HEK293 (cell line): Measurements from ENCODE around the gene PTPRN2.

Source experiments
- CTCF ChIA-PET: fragments of 350-600 bp; formaldehyde crosslinking; extraction: SDS; loops from one replicate; lab custom pipeline; 2021; ENCODE audit warnings: antibody characterized with exemption; lab: Yijun Ruan, JAX
- POLR2A ChIA-PET: fragments of 300-600 bp; formaldehyde crosslinking; extraction: SDS; loops from one replicate; lab custom pipeline; 2020; ENCODE audit warnings: antibody characterized with exemption, inconsistent platforms; lab: Yijun Ruan, JAX
- H3K27ac ChIP-seq: fragments of 200-500 bp; sonication (Bioruptor generic); 2 replicates; pipeline ENCODE4 v1.5.1; 2014; ENCODE audit warnings: low read depth, low read length, control low read depth, inconsistent platforms; ENCODE audit errors: extremely low read depth
- H3K36me3 ChIP-seq, 2 experiments: fragments of 200-500 bp in 1 of 2; sonication (Bioruptor generic) in 1 of 2; 1 replicate in 1 of 2; 2 replicates in 1 of 2; pipeline ENCODE4 v1.5.1; 2014 to 2017; ENCODE audit warnings: inconsistent platforms in 2 of 2, low read length in 2 of 2; ENCODE audit not compliant: control insufficient read depth in 2 of 2, insufficient read depth in 1 of 2
- H3K4me1 ChIP-seq: fragments of 200-500 bp; sonication (Bioruptor generic); 2 replicates; pipeline ENCODE4 v1.5.1; 2014; ENCODE audit warnings: mild to moderate bottlenecking, low read length, inconsistent platforms; ENCODE audit not compliant: control insufficient read depth, insufficient read depth
- H3K4me3 ChIP-seq: 2 replicates; pipeline ENCODE4 v1.5.1; 2011; ENCODE audit warnings: low read depth, mild to moderate bottlenecking, control low read depth, low read length, moderate library complexity
- H3K9me3 ChIP-seq: fragments of 200-500 bp; sonication (Bioruptor generic); 2 replicates; pipeline ENCODE4 v1.5.1; 2014; ENCODE audit warnings: low read depth, low read length, inconsistent platforms; ENCODE audit not compliant: control insufficient read depth, insufficient read depth
- CTCF ChIP-seq: fragments of 450-650 bp; formaldehyde crosslinking; IDR thresholded peaks from 2 replicates; pipeline ENCODE4 v1.5.1; 2016; ENCODE audit warnings: missing biosample characterization, missing genetic modification characterization
- OVOL3 ChIP-seq: fragments of 450-650 bp; formaldehyde crosslinking; IDR thresholded peaks from 2 replicates; pipeline ENCODE4 v1.5.1; 2016; ENCODE audit warnings: missing biosample characterization, missing genetic modification characterization
- PRDM2 ChIP-seq: fragments of 450-650 bp; formaldehyde crosslinking; IDR thresholded peaks from 2 replicates; pipeline ENCODE4 v1.5.1; 2016; ENCODE audit warnings: missing biosample characterization, missing genetic modification characterization, borderline replicate concordance
- TCF7L2 ChIP-seq: IDR thresholded peaks from 2 replicates; pipeline ENCODE4 v1.6.1; 2011; ENCODE audit warnings: low read depth, mild to moderate bottlenecking, inconsistent platforms, low read length, moderate library complexity, borderline replicate concordance
- ZBTB20 ChIP-seq: fragments of 450-650 bp; formaldehyde crosslinking; IDR thresholded peaks from 2 replicates; pipeline ENCODE4 v1.5.1; 2016; ENCODE audit warnings: missing biosample characterization, missing genetic modification characterization
- ZBTB48 ChIP-seq: fragments of 450-650 bp; formaldehyde crosslinking; IDR thresholded peaks from 2 replicates; pipeline ENCODE4 v1.5.1; 2016; ENCODE audit warnings: missing biosample characterization, missing genetic modification characterization
- ZNF311 ChIP-seq: fragments of 450-650 bp; formaldehyde crosslinking; IDR thresholded peaks from 2 replicates; pipeline ENCODE4 v1.5.1; 2017; ENCODE audit warnings: missing biosample characterization, missing genetic modification characterization, borderline replicate concordance
- ZNF513 ChIP-seq: fragments of 450-650 bp; IDR thresholded peaks from 2 replicates; pipeline ENCODE4 v1.5.1; 2018; ENCODE audit warnings: missing biosample characterization, missing genetic modification characterization
- ZNF514 ChIP-seq: fragments of 450-650 bp; formaldehyde crosslinking; IDR thresholded peaks from 2 replicates; pipeline ENCODE4 v1.5.1; 2016; ENCODE audit warnings: missing biosample characterization, missing genetic modification characterization
- ZNF600 ChIP-seq: fragments of 450-650 bp; formaldehyde crosslinking; IDR thresholded peaks from 2 replicates; pipeline ENCODE4 v1.5.1; 2016; ENCODE audit warnings: missing biosample characterization, missing genetic modification characterization
- ZNF621 ChIP-seq: fragments of 450-650 bp; formaldehyde crosslinking; IDR thresholded peaks from 2 replicates; pipeline ENCODE4 v1.5.1; 2017; ENCODE audit warnings: missing biosample characterization, missing genetic modification characterization
- ZNF626 ChIP-seq: fragments of 450-650 bp; sonication (Bioruptor Pico); formaldehyde crosslinking; IDR thresholded peaks from 2 replicates; pipeline ENCODE4 v1.5.1; 2018; ENCODE audit warnings: missing biosample characterization, missing genetic modification characterization, inconsistent platforms
- ZNF777 ChIP-seq: fragments of 450-650 bp; formaldehyde crosslinking; IDR thresholded peaks from 2 replicates; pipeline ENCODE4 v1.5.1; 2017; ENCODE audit warnings: missing biosample characterization, missing genetic modification characterization, borderline replicate concordance
- ZNF830 ChIP-seq: fragments of 450-650 bp; IDR thresholded peaks from 2 replicates; pipeline ENCODE4 v1.5.0; 2018; ENCODE audit warnings: missing biosample characterization, missing genetic modification characterization, low read depth, mild to moderate bottlenecking, moderate library complexity

The PTPRN2 gene

GRCh38 chr7:158049271-158049670, 538.4 kb downstream of the PTPRN2 start:
- no peak overlapping the region for H3K4me3 ChIP-seq

More at GRCh38 chr7:158049271-158049670, 538.4 kb downstream of the PTPRN2 start:
- ChIA-PET POLR2A (no interaction called here), CTCF (interaction anchor here (0.5 to 0.6 kb wide), 2 partner anchors 175 to 307 kb away, joined by 3 to 4 read pairs; no protein-coding TSS in a partner anchor)
- TF ChIP-seq OVOL3 (no peak), ZBTB48 (tag by site-specific recombination) (no peak), TCF7L2 (no peak), ZNF626 (tag by site-specific recombination) (no peak), ZNF514 (tag by site-specific recombination) (no peak), CTCF (tag by site-specific recombination) (no peak), PRDM2 (tag by site-specific recombination) (no peak), ZNF621 (no peak), ZBTB20 (no peak), ZNF777 (tag by site-specific recombination) (no peak), ZNF311 (tag by site-specific recombination) (no peak), ZNF830 (no peak), ZNF513 (tag by site-specific recombination) (no peak), ZNF600 (no peak)
- no peaks in the 10 kb centered on the region for H3K9me3 ChIP-seq
- no peaks in the 10 kb centered on the region for H3K4me1 ChIP-seq
- H3K36me3 ChIP-seq: no peaks in the 10 kb centered on the region
- H3K27ac ChIP-seq: no peak overlapping the region
